Progenitor cell of endocrine pancreas (in vitro differentiated cells): ENCODE results near the gene NSMF. TPM values are rescaled to one million over a fixed set of nuclear protein-coding genes. Genes with fewer than 3 reads are reported as not detected.

ENCODE experiments used
- DNase-seq: peaks from one replicate; pipeline ENCODE4 v3.0.0; 2021; ENCODE audit warnings: low spot score; ENCODE audit not compliant: unreplicated experiment
- H3K27ac Mint-ChIP-seq: 2 replicates; pipeline ENCODE4 v1.8.0; 2021; ENCODE audit warnings: mild to moderate bottlenecking, moderate library complexity, mixed read lengths
- H3K27me3 Mint-ChIP-seq: 2 replicates; pipeline ENCODE4 v1.8.0; 2021; ENCODE audit warnings: mixed read lengths
- H3K36me3 Mint-ChIP-seq: 2 replicates; pipeline ENCODE4 v1.8.0; 2022; ENCODE audit warnings: mixed read lengths; ENCODE audit not compliant: insufficient read depth
- H3K4me1 Mint-ChIP-seq: 2 replicates; pipeline ENCODE4 v1.8.0; 2021; ENCODE audit warnings: low read depth, mixed read lengths
- H3K4me3 Mint-ChIP-seq: 2 replicates; pipeline ENCODE4 v1.8.0; 2021; ENCODE audit warnings: low read depth, mild to moderate bottlenecking, moderate library complexity, mixed read lengths
- H3K9me3 Mint-ChIP-seq: 2 replicates; pipeline ENCODE4 v1.8.0; 2021; ENCODE audit warnings: low read depth, mixed read lengths
- CTCF ChIP-seq: fragments of 200-600 bp; sonication (generic); IDR thresholded peaks from one replicate; pipeline ENCODE4 v1.5.0; 2021; ENCODE audit warnings: antibody characterized with exemption, mild to moderate bottlenecking; ENCODE audit not compliant: unreplicated experiment
- total RNA-seq: library from RNA; stranded (reverse); gene quantifications from 2 replicates; pipeline ENCODE4 v1.2.1, GENCODE V29; 2021

NSMF gene
- total RNA-seq, 1 donor from 2014 or later: 57.4 TPM

DNA sequence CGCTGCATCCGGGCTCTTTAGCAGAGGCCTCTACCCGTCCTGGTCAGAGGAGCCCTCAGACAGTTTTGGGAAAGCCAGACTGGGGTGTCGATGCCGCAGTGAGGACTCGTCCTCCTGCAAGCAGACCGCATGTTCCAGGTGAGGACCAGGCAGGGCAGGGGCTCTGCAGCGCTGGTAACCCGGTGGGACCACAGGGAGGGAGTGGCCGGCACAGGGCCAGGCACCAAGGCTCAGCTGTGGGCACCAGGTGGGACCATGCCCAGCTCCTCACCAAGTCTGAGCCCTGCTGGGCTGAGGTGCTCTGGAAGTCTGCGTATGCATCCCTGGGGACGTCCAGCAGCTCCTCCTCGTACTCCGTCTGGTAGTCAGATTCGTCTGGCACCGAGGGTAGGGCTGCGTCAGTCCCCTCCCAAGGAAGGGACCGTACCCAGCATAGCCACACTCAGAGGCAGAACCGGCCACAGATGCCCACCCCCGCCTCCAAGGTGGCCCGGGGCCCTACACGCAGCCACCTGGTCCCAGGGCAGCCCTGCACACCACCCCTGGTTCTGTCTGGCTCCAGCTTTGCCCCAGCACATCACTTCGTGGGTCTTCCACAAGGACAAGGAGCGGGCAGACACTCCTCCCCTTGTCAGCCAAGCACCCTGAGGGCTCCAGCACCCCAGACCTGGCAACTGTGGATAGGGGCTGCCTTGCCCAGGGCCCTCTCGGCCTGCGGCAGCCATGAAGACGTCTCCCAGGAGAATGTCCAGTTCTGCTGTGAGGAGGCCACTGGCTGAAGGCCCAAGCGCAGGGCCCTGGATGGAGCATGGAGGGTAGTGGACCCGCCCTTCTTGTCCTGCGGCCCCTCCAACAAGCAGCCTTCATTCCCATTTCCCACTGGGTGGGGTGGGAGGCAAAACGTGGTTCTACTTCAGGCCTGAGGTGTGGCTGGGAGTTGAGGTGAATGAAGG lies 1.5 kb upstream of the NSMF start:
- TF ChIP-seq CTCF: no peak
- Mint-ChIP-seq H3K27ac (no peak overlapping the region), H3K27me3 (peaks cover 7% of the 10 kb centered on the region), H3K4me1 (no peaks in the 10 kb centered on the region), H3K9me3 (no peaks in the 10 kb centered on the region), H3K36me3 (peaks cover 6% of the 10 kb centered on the region), H3K4me3 (no peak overlapping the region)
- DNase-seq: no peak

- Mint-ChIP-seq H3K36me3 (peaks cover 6% of the 10 kb centered on the region), H3K4me3 (peak overlapping the region; percentile 46), H3K27ac (no peak overlapping the region), H3K9me3 (no peaks in the 10 kb centered on the region), H3K27me3 (peaks cover 7% of the 10 kb centered on the region), H3K4me1 (no peaks in the 10 kb centered on the region)
- TF ChIP-seq CTCF: no peak
- no peak for DNase-seq
Observed at GRCh38 chr9:137459601-137460362, 648 bp upstream of the NSMF start.

DNA sequence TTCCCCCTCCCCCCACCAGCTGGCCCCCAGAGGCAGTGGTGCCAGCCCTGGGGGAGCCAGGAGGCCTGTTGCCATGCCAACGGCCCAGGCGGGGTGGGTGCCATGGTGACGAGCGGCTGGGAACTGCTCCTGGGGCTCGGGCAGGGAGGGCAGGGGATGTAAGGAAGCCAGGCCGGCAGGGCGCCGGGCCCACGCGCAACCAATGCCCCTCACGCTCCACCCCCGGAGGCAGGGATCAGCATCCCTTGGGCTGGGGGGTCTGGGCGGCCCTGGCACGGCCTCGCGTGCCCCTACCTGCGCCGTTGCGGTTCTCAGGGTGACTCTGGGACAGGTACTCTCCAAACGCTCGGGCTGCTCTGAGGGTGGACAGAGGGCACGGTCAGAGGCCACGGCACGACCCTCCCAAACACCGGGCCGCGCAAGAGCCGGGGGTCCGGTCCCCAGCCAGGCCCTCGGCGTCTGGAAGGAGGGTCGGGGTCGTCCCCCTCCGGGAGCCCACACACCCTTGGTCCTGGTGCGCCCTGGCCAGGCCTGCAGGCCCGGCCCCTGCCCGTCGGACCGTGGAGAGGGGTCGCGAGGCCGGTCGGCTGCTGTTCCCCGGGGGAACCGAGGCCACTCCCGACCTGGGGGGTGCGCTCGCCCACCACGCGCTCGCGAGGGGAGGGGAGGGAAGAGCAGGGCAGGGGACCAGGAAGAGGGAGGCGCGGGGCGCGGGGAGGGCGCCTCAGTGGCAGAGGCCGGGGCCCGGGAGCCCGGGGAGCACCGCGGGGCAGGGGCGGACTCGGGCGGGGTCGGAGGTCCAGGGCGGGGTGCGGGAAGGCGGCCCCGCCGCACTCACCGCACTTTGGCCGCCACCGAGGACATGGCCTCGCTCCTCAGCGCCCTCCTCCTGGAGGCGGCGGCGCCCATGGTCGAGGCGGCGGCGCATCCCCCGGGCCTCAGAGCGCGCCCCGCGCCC lies 661 bp downstream of the NSMF start:
- TF ChIP-seq CTCF: no peak
- no peaks in the 10 kb centered on the region for H3K9me3 Mint-ChIP-seq
- DNase-seq: no peak

DNA sequence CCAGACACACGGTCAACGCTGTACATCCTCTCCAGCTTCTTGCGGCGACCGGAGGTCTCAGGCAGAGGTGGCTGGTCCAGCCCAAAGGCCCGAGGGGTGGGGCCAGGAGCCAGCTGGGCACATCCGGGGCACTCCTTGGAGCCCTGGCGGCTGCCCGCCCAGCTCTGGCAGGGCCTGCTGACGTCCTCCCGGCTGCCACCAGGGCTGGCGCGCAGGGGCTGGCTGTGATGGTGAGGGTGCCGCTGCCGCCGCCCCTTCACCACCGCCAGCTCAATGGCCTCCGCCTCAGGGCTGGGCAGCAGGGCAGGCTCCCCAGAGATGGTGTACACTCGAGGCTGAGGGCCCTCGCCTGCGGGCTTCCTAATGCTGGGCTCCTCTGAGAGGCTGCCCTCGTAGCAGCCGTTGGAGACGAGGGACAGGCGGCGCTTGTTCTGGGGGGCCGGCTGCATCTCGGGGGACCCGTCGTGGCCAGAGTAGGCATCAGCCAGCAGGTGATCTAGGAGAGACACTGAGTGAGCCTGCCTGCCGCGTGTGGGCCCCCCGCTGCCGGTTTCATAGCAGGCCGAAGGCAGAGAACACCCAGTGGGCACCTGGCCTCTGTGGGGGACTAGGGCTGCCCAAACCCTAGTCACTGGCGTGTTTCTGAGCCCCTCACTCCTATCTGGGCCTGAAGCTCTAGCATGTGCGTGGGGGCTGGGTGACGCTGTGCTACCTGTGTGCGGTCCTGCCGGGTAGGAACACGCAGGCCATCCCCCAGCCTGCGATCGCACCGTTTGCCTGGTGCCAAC lies 1.5 kb downstream of the NSMF start:
- Mint-ChIP-seq H3K36me3 (peaks cover 6% of the 10 kb centered on the region), H3K4me1 (peaks cover 2% of the 10 kb centered on the region), H3K4me3 (no peak overlapping the region)

More for the DNA sequence above, 661 bp downstream of the NSMF start:
- peaks cover 7% of the 10 kb centered on the region for H3K27me3 Mint-ChIP-seq
- H3K36me3 Mint-ChIP-seq: peaks cover 6% of the 10 kb centered on the region
- no peak overlapping the region for H3K27ac Mint-ChIP-seq
- H3K4me1 Mint-ChIP-seq: peaks cover 2% of the 10 kb centered on the region
- H3K4me3 Mint-ChIP-seq: no peak overlapping the region

More for the DNA sequence above, 1.5 kb downstream of the NSMF start:
- no peak for TF ChIP-seq CTCF
- peaks cover 3% of the 10 kb centered on the region for H3K27me3 Mint-ChIP-seq
- no peak for DNase-seq
- no peaks in the 10 kb centered on the region for H3K9me3 Mint-ChIP-seq
- H3K27ac Mint-ChIP-seq: no peak overlapping the region
